ENCODE measurements around the gene IL17D.

IL17D gene

DNA sequence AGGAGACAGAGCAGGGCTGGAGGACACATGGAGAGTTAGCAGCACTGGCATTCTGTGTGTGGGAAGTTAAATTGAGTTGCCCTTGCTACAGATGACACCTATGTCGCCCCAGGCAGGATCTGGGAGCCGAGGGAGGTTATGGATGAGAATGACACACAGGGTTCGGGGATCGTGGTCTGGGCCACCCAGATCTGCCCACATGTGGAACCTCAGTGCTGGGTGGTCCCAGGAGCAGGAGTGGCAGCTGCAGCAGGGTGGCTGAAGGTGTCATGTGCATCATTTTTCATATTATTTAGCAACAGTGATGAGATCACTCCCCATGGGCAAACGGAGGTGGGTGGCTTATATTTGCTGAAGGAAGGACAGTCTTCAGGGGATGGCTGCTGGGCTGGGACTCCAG, 3.2 kb downstream of the IL17D start:
- Mint-ChIP-seq H3K27ac (no peak overlapping the region), H3K4me3 (no peak overlapping the region), H3K36me3 (ENCODE audit: low read depth) (peaks cover 2% of the 10 kb centered on the region), H3K27me3 (peaks cover 8% of the 10 kb centered on the region), H3K4me1 (ENCODE audit: low read depth) (peaks cover 24% of the 10 kb centered on the region), H3K9me3 (no peaks in the 10 kb centered on the region)
- no peak for DNase-seq

DNA sequence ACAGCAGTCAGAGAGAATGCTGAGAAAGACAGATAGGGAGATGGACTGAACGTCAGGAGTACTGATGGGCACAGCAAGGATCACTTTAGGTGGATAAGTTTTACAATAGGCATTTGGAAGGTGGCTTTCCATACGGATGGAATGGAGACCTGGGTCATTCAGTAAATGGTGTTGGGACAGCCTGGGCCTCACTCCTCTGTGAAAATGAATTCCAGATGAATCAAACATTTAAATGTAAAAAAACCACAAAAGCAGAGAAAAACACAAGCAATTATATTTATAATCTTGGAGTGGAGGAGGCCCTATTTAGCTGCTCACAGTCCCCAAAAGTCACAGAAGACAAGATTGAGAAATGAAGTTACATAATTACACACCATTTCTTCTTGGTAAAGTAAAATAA, 4.7 kb downstream of the IL17D start:
- no peak overlapping the region for H3K27ac Mint-ChIP-seq
- H3K4me1 Mint-ChIP-seq (ENCODE audit: low read depth): peaks cover 12% of the 10 kb centered on the region
- H3K36me3 Mint-ChIP-seq (ENCODE audit: low read depth): peaks cover 1% of the 10 kb centered on the region
- H3K9me3 Mint-ChIP-seq: no peaks in the 10 kb centered on the region
- DNase-seq: no peak
- peaks cover 12% of the 10 kb centered on the region for H3K27me3 Mint-ChIP-seq
- H3K4me3 Mint-ChIP-seq: no peak overlapping the region

DNA sequence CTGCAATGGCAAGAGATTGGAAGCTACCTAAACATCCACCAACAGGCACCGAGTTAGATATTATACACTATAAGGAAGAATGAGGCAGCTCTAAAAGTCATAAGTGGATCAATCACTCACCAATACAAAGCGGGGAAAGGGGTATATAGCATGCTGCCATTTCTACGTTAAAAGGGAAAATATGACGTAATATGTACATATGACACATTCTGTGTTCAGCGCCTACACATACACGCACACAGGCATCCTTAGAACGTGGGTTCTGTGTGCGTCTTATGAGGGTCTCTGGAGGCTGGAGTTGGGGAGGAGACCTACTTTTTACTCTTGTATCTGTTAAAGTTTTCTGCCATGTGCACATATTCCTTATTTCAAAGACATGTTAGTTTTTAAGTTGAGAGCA, 5.9 kb downstream of the IL17D start:
- Mint-ChIP-seq H3K4me3 (no peak overlapping the region), H3K9me3 (no peaks in the 10 kb centered on the region), H3K27ac (no peak overlapping the region), H3K27me3 (peaks cover 18% of the 10 kb centered on the region), H3K36me3 (ENCODE audit: low read depth) (no peaks in the 10 kb centered on the region), H3K4me1 (ENCODE audit: low read depth) (peaks cover 11% of the 10 kb centered on the region)
- DNase-seq: no peak

DNA sequence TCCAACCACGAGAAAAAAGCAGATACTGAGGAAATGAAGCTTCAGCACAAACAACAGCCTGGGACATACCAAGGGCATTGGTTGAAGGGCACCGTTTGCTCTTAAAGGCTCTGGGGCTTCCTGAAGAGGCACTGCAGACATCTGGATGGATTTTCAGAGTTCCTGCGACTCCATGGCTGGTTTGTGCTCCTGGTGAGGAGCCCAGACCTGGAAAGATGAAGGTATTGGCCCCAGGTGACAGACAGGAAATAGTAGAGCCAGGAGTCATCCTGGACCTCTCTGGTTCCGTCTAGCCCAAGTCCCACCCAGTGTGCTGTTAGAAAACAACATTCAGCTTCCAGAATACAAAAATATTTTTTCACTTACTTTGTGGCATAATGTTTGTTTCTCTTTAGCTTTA, 6.3 kb downstream of the IL17D start:
- DNase-seq: no peak
- no peaks in the 10 kb centered on the region for H3K9me3 Mint-ChIP-seq
- no peaks in the 10 kb centered on the region for H3K36me3 Mint-ChIP-seq (ENCODE audit: low read depth)
- peaks cover 11% of the 10 kb centered on the region for H3K4me1 Mint-ChIP-seq (ENCODE audit: low read depth)
- no peak overlapping the region for H3K4me3 Mint-ChIP-seq
- H3K27ac Mint-ChIP-seq: no peak overlapping the region
- H3K27me3 Mint-ChIP-seq: peaks cover 18% of the 10 kb centered on the region

DNA sequence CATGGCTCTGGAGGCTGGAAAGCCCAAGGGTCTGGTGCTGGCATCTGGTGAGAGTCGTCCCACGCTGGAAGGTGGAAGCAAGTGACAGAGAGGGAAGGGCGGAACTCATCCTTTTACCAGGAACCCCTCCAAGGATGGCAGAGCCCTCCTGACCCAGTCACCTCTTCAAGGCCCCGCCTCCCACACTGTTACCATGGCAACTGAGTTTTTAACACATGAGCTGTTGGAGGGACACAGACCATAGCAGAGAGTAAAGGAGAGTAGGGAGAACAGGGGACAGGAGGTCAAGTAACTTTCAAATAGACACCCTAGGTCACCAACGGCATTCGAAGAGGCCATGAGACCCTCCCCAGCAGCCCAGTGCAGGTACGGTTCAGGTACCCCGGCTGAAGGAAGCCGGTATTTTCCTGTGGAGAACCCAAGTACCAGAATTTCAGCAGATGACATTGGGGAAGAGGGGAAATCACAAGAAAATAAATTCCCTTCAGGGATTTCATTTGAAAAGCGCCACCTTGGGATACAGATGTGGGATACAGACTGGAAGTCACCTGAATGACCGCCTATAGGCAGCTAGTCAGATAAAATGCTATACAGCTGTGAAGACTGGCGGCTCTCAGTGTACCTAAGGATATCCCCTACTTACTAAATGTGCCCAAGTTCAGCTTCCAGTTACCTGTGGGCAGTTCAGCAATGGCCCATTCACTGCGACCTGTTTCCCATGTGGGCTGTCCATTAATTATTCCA, 8.0 kb downstream of the IL17D start:
- H3K27ac Mint-ChIP-seq: no peak overlapping the region
- no peaks in the 10 kb centered on the region for H3K9me3 Mint-ChIP-seq
- DNase-seq: no peak
- peaks cover 18% of the 10 kb centered on the region for H3K27me3 Mint-ChIP-seq
- H3K4me3 Mint-ChIP-seq: no peak overlapping the region
- no peaks in the 10 kb centered on the region for H3K36me3 Mint-ChIP-seq (ENCODE audit: low read depth)
- H3K4me1 Mint-ChIP-seq (ENCODE audit: low read depth): peaks cover 11% of the 10 kb centered on the region

DNA sequence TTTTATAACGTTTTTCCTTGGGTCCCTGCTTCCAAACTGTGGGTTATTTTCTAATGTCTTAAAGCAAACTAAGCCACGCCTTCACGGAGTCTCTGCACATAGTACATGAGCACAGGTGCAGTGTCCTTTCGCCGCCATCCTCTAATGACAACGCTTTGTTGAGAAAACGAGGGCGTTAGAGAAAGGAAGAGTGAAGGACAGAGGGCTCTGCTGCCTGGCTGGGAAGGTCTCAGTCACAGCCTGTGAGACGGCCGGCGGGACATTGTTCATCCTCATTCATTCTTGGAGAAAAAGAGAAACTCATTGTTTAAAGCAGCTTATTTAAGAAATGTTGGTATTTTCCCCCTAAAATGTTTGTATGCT, 9.5 kb downstream of the IL17D start:
- Mint-ChIP-seq H3K27ac (no peak overlapping the region), H3K27me3 (peaks cover 18% of the 10 kb centered on the region), H3K4me3 (no peak overlapping the region), H3K9me3 (no peaks in the 10 kb centered on the region), H3K4me1 (ENCODE audit: low read depth) (peaks cover 11% of the 10 kb centered on the region), H3K36me3 (ENCODE audit: low read depth) (no peaks in the 10 kb centered on the region)
- no peak for DNase-seq

DNA sequence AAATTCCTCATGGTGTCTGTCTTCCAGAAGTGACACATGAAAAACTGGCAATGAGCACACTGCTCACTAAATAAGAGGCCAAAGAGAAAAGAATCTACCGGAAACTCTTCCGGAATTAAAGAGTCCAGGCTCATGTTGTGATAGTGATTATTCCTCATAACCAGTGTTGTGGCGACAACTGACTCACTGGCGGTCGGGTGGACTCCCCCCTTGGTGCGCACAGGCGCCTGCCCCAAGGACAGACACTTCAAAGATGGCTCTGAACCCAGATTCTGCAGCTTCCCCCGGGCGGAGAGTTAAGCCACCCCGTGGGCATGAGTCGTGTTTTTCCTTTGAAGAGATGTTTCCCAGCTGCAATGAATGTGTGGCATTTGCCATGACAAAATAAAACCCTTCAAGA, 10.3 kb downstream of the IL17D start:
- no peak overlapping the region for H3K4me3 Mint-ChIP-seq

DNA sequence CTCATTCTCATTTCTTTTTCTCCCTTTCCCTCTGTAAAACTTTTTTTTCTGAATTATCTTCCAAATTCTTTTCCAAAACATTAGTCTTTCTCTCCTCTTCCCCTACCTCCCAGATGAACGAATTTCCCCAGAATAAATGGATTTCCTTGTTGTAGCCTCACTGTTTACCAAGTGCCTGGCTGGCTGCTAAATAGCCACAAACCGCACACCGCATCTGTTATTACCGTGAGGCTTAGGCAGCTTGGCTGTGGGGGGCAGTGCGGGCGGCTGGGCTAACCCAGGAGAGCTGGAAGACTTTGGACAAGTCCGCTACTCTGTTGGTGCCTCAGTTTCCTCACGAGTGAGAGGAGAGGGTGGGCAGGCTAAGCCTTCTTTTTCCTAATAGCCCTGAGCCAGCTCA, 10.7 kb downstream of the IL17D start:
- H3K27ac Mint-ChIP-seq: no peak overlapping the region
- no peaks in the 10 kb centered on the region for H3K36me3 Mint-ChIP-seq (ENCODE audit: low read depth)
- H3K4me3 Mint-ChIP-seq: no peak overlapping the region
- peaks cover 8% of the 10 kb centered on the region for H3K4me1 Mint-ChIP-seq (ENCODE audit: low read depth)
- no peak for DNase-seq
- H3K9me3 Mint-ChIP-seq: no peaks in the 10 kb centered on the region
- peaks cover 18% of the 10 kb centered on the region for H3K27me3 Mint-ChIP-seq

More for the DNA sequence above, 10.3 kb downstream of the IL17D start:
- Mint-ChIP-seq H3K9me3 (no peaks in the 10 kb centered on the region), H3K27me3 (peaks cover 18% of the 10 kb centered on the region), H3K4me1 (ENCODE audit: low read depth) (peaks cover 11% of the 10 kb centered on the region), H3K36me3 (ENCODE audit: low read depth) (no peaks in the 10 kb centered on the region), H3K27ac (no peak overlapping the region)
- no peak for DNase-seq

DNA sequence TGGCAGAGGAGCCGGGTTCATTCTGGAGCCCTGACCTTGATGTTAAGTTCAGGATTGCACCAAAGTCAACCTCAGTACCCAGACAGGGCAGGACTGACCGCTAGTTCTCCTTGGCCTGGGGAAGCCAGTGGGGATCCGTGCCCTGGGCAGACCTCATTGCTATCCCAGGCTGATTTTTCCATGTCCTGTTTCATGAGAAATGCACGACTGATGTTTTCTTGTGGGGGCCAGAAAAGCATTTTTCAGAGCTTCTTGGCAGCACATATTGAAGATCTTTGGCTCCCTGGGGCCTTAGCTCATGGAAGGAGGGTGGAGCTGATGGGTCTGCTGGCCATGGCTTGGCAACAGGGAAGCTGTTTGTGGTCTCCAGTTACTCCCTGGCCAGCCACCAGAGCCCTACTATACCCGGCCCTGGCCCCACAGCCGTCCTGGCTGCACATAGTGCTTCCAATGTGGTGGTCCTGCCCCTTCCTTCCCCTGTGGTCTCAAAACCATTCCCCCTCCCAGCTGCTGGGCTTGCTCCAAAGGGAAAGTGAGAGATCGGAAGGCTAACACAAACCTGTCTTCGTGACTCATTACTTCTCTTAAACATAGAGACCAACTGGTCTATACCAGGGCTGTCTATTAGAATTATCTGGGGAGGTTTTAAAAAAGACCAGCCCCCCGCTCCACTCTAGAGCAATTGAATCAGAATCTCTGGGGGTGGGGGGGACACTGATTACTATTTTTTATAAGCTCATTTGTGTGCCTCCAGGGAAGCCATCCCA, 11.2 kb downstream of the IL17D start:
- H3K36me3 Mint-ChIP-seq (ENCODE audit: low read depth): no peaks in the 10 kb centered on the region
- no peak overlapping the region for H3K4me3 Mint-ChIP-seq
- no peak for DNase-seq
- H3K9me3 Mint-ChIP-seq: no peaks in the 10 kb centered on the region
- peaks cover 3% of the 10 kb centered on the region for H3K4me1 Mint-ChIP-seq (ENCODE audit: low read depth)
- no peak overlapping the region for H3K27ac Mint-ChIP-seq
- peaks cover 18% of the 10 kb centered on the region for H3K27me3 Mint-ChIP-seq

DNA sequence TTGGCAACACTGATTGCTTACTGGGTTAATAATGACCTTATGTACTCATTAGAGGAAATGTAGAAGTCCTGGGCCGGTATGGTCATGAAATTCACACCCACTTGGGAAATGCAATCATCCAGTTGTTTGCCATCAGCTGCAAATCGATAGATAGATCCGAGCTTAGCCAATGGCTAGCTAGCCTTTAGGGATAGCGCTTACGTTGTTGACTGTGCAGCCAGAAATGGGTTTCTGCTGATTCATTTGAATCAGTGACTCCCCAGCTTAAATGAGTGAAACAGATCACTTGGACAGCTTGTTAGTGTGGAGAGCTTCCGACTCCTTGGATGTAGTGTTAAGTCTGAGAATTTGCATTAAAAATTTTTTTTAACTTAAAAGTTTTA, 11.8 kb downstream of the IL17D start:
- Mint-ChIP-seq H3K36me3 (ENCODE audit: low read depth) (no peaks in the 10 kb centered on the region), H3K27ac (no peak overlapping the region), H3K4me1 (ENCODE audit: low read depth) (peaks cover 3% of the 10 kb centered on the region), H3K4me3 (no peak overlapping the region), H3K27me3 (peaks cover 18% of the 10 kb centered on the region), H3K9me3 (no peaks in the 10 kb centered on the region)
- DNase-seq: no peak

DNA sequence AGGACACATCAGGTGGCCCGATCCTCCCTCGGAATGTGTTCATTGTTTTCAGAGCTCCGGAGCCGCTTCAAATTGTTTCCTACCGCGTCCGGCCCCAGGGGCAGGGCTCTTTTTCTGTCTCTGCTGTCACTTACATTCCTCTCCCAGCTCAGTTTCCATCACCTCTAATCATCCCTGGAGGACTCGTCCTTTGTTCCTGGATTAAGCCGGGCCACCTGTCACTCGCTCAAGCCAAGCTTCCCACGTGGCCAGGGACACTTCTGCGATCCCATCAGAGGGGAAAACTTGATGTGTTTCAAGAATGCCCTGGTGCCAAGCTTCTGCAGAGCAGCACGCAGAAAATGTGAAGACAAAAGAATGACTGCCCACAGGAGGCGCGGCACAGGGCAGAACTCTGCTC, 13.5 kb downstream of the IL17D start:
- Mint-ChIP-seq H3K27ac (no peak overlapping the region), H3K4me3 (no peak overlapping the region), H3K27me3 (peaks cover 16% of the 10 kb centered on the region), H3K36me3 (ENCODE audit: low read depth) (no peaks in the 10 kb centered on the region), H3K4me1 (ENCODE audit: low read depth) (peaks cover 10% of the 10 kb centered on the region), H3K9me3 (no peaks in the 10 kb centered on the region)
- no peak for DNase-seq

DNA sequence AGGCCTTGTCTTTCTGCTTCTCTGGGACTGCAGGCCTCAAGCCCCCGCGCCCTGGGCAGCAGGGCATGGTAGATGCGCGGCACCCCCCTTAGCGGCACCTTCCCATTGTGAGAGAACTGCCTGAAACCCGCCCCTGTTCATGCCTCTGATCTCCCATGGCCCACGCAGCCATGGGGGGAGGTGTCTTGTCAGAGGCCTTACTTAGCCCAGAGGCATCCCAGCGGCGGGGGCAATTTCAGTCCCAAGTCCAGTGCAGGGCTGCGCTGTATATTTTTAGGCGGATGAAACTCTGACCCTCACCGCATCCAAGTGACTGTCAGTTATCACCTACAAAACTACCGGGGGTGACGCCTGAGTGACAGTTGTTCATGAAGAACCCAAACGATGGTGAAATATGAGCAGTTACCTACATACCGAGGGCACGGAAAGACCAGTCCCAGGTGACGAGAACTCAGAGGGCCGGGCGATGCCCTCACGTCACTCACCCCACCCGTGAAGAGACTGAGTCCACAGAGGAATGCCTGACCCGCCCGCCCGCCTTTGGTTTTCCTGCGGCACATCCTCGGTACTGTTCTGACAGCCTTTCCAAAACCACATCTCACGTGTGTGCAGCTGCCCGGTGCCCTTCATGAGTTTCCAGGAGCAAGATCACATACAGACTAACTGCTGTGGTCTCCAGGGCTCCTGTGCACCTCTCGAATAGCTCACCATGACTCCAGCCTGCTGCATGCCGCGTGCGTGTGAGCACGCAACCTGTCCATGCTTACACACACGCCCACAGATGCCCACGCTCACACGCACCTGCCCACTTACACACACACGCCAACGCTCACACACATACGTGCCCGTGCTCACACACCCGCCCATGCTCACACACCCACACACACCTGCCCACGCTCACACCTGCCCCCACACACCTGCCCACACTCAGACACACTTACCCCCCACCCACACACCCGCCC, 14.4 kb downstream of the IL17D start:
- H3K27ac Mint-ChIP-seq: no peak overlapping the region
- H3K4me1 Mint-ChIP-seq (ENCODE audit: low read depth): peaks cover 15% of the 10 kb centered on the region
- H3K27me3 Mint-ChIP-seq: peaks cover 16% of the 10 kb centered on the region
- no peak overlapping the region for H3K4me3 Mint-ChIP-seq
- no peaks in the 10 kb centered on the region for H3K36me3 Mint-ChIP-seq (ENCODE audit: low read depth)
- DNase-seq: no peak
- H3K9me3 Mint-ChIP-seq: no peaks in the 10 kb centered on the region

DNA sequence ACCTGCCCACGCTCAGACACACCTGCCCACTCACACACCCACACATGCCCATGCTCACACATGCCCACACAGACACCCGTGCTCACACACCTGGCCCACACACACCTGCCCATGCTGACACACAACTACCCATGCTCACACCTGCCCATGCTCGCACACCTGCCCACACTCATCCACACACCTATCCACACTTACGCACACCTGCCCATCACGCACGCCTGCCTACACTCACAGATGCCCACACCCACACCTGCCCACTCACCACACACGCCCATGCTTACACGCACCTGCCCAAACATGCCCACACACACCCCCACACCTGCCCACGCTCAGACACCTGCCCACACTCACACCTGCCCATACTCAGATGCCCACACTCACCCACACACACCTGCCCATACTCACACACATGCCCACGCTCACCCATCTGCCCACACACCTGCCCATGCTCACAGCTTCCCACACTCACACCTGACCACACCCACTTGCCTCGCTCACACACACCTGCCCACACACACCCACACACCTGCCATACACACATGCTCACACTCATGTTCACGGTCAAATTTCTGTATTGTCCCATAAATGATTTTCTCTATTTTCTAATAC, 15.6 kb downstream of the IL17D start:
- no peaks in the 10 kb centered on the region for H3K36me3 Mint-ChIP-seq (ENCODE audit: low read depth)
- peaks cover 13% of the 10 kb centered on the region for H3K4me1 Mint-ChIP-seq (ENCODE audit: low read depth)
- peaks cover 10% of the 10 kb centered on the region for H3K27me3 Mint-ChIP-seq
- no peak overlapping the region for H3K4me3 Mint-ChIP-seq
- no peaks in the 10 kb centered on the region for H3K9me3 Mint-ChIP-seq
- no peak for DNase-seq
- H3K27ac Mint-ChIP-seq: no peak overlapping the region

DNA sequence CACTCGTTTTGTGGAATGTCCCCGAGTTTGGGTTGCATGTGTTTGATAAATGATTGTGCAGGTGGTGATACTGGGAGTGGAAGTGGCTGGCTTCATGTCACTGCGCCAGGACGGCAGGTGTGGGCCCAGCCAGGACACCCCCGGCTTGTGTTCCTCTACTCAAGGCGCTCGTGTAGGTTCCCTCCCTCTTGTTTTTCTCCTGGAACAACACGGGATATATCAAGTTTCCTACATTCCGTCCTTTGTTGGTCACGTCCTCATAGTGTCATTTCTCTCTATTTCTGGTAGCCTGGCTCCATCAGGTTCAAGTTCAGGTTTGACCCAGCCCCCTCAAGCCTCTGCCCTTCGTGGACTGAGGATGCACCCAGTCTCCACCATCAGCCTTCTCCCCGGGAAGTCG, 16.3 kb downstream of the IL17D start:
- Mint-ChIP-seq H3K9me3 (no peaks in the 10 kb centered on the region), H3K4me3 (no peak overlapping the region), H3K27me3 (peaks cover 10% of the 10 kb centered on the region), H3K4me1 (ENCODE audit: low read depth) (peaks cover 13% of the 10 kb centered on the region), H3K36me3 (ENCODE audit: low read depth) (no peaks in the 10 kb centered on the region), H3K27ac (no peak overlapping the region)
- no peak for DNase-seq

Measured in activated T-cell treated with anti-CD3 and anti-CD28 coated beads, Interleukin-2, amount 50 U/mL, for 24 hours (primary cell).